NCI-H345 treated with DMSO at 0.1 percent for 48 hours (cell line): ENCODE data around the gene RANBP10.

Experiments
- DNase-seq: peaks from one replicate; lab custom pipeline; 2025; ENCODE audit not compliant: unreplicated experiment; lab: John Stamatoyannopoulos, UW

RANBP10 gene

DNA sequence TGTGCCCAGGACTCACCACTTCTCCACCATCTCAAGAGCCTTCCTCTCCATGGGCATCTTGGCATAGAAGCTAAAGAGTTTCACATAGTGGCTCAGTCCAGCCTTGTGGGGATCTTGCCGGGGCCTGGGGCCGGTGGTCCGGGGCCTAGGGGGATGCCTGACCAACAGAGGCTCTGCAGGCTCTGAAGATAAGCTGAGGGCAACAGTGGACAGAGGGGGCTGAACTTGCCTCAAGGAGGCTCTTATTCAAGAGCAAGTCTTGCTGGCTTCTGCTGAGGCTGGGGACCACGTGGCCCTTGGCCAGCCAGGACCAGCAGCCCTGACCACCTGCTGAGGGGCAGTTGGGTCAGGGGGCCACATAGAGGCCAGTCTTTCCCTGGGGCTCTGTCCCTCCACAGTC is 22.3 kb upstream of the RANBP10 start:
- no peak for DNase-seq

DNA sequence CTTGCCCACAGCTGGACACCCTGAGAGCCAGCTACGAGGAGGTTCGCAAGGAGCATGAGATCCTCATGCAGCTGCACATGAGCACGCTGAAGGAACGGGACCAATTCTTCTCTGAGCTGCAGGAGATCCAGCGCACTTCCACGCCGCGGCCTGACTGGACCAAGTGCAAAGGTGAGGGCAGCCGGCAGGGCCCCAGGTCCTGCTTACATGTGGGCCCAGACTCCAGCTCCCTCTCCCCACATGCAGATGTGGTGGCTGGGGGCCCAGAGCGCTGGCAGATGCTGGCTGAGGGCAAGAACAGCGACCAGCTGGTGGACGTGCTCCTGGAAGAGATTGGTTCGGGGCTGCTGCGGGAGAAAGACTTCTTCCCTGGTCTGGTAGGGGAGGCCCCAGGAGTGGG is 19.5 kb upstream of the RANBP10 start:
- DNase-seq, result no peak

DNA sequence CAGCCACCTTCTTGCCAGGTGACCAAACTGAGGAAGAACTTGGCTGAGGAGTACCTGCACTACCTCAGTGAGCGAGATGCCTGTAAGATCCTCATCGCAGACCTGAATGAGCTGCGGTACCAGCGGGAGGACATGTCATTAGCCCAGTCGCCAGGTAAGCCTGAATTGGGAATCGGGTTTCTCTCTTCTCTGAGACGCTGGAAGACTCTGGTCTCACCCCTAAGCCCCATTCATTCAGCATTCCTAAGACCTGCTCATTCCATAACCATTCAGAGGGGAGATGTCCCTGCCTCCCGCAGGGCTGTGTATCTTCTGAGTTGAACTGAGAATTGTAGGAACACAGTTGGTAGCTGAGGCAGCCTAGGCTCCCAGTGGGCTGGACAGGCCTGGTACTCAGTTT is 18.8 kb upstream of the RANBP10 start:
- no peak for DNase-seq

DNA sequence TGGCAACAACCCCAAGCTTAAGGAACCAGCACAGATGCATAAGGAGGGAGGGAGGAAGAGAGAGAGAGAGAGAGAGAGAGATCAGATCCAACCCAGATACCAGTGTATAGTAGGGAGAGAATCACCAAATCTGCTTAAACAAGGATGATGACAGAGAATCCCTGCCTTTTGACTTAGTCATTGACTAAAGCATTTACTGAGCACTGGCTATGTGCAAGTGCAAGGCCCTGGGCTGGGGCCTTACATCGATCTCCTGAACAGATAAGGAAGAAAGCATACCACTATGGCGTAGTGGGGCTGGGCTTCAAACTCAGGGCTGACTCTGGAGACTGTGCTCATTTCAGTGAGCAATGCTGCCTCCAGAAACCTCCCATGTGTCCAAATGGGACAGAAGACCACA is 16.2 kb upstream of the RANBP10 start:
- DNase-seq, result no peak

DNA sequence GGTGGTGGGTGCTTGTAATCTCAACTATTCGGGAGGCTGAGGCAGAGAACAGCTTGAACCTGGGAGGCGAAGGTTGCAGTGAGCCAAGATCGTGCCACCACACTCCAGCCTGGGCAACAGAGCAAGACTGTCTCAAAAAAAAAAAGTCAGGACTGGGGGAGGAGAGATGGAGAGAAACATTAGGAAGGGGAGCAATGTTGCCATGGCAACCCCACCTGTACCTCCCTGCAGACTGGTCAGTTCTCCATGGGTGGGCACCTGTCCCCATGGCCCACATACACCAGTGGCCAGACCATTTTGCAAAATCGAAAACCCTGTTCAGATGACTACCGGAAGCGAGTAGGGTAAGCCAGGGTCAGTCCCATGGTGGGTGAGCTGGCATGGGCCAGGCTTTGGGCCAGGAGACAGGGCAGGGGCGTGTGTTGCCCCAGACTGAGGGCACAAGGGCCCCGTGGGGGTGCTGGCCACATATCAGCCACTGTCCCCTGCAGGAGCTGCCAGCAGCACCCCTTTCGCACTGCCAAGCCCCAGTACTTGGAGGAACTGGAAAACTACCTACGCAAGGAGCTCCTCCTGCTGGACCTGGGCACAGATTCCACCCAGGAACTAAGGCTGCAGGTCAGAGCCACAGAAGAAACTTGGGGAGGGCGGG is 14.4 kb upstream of the RANBP10 start:
- DNase-seq, result no peak

DNA sequence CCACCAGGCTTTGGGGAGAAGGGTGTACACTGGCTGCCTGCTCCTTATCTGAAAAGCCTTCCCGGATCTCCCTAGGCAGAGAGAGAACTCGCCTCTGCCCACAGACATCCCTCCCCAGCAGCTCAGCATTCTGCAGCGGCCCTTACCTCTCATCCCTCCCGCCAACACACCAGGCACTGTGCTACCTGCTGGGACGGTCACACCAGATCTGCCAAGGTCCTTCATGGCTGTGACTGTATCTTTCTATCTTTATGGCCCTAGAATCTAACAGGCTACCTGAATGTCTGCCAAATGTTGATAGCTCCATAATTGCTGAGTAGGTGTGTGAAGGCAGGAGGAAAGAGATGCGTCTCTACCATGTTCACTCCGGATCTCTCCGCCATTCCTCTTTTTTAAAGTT is 8.2 kb upstream of the RANBP10 start:
- DNase-seq, result no peak

DNA sequence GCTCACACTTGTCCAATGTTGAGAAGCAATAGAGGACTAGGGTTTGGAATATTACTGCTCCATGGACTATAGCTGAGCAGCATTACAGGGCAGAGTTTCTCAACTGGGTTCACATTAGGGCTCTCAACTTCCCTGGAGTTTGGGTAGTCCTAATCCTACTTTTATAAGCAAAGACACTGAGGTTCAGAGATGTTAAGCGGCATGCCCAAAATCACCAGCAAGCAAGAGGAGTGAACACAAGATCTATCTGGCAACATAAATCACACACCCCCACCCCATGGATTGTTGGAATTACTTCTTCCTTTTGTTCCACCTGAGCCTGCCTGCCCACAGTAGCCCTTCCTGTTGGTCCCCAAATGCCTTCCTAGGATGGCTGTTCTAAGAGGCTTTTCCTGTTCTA is 5.5 kb upstream of the RANBP10 start:
- DNase-seq, result no peak

DNA sequence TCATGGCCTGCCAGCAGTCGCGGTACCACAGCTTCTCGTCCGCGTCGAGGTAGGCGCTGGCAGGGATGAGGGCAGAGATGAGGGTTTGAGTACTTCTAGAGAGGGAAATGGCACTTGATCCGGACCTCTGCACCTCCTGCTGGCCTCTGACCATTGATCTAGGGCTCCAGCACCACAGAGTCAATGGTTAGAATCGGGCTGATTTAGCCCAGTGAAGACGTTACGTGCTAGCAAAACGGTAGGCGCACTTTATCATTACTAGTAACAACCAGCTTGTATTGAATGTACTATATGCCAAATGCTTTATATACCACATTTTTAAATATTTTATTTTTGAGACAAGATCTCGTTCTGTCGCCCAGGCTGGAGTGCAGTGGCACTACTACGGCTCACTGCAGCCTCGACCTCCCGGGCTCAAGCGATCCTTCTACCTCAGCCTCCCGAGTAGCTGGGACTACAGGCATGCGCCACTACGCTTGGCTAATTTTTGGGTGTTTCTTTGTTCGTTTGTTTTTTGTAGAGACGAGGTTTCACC is 855 bp upstream of the RANBP10 start:
- DNase-seq, result no peak

DNA sequence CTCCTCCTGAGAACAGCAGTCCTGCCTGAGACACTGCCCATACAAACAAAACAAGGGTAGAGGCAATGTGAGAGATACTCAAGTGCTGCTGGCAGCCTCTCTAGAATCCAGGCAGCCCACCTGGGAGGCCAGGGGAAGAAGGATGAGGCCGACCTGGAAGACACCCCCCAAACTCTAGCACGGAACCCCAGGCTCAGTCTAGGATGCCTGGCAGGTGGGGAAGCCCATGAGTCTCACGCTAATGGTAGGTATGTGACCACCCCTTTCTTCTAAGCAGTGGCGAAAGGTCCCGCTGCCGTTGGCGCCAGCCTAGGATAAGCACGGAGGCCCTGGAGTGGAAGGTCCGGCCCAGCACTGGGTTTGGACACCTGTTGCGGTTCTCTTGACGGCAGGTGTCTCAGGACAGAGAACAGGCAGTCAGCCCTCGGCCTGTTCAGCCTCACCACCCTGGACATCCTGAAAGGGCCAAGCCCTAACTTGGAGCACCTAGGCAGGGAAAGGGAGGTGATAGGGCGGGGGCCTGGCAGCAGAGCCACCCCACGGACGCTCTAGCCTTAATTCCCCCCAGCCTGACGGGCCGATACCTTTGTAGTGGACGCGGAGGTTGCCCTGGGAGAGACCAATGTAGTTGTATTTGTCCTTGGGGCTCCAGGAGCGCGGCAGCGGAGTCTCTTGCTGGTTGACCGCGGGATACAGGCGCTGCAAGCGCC is 487 bp downstream of the RANBP10 start:
- DNase-seq, result no peak

DNA sequence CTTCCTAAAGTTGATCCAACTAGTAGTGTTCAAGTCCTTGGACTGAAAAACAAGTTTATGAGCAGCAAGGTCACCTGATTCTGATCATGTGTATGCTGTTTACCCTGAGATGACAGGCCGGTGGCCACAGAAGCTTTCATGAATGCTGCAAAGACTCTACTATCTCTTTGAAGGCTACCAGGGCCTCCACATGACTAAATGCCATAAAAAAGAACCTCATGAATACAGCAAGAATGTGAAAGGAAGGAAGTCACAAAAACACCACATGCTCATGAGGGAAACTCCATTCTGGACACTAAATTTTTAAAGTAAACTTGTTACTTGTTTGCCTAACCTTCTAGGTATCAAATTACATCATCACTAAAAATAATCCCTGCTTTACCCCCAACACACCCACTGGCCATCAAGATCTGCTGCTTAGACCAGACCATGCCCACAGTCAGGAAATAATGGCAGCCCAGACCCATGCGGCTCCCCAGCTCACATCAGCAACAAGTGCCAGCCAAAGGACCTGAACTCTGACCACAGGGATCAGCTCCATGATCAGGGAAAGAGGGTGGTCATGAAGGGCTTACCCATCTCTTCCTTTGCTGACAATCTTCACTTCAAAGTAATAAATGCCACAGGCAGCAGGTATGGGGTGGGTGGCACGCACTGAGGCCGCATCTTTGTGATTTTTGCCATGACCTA is 1.4 kb downstream of the RANBP10 start:
- no peak for DNase-seq

DNA sequence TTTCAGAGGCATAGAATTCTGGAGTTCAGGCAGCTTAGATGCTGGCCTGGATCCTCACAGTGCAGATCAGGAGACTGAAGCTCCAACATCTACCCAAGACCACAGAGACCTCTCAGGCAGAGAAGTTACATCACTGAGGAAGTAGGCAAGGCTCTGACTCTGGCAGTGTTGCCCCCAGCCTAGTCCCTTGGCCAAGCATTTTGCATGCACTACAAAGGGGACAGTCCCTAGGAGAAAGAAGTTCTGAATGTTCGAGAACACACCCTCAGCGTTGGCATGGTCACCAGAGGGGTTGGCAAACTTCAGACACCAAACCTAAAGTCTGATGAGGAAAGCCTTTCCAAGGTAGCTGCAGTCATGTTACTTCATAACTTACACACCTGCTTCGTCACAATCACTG is 2.5 kb downstream of the RANBP10 start:
- DNase-seq, result no peak

DNA sequence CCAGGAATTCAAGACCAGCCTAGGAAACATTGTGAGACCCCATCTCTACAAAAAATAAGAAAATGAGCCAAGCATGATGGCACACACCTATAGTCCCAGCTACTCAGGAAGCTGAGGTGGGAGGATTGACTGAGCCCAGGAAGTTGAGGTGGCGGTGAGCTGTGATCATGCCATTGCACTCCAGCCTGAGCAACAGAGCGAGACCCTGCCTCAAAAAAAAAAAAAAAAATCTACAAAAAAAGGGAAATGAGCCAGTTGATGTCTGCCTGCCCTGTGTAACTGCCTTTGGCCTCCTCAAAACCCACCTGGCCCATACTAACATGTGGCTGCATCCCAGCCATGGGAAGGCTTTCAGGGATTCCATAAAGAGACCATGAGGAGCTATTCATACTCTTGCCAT is 4.5 kb downstream of the RANBP10 start:
- no peak for DNase-seq

DNA sequence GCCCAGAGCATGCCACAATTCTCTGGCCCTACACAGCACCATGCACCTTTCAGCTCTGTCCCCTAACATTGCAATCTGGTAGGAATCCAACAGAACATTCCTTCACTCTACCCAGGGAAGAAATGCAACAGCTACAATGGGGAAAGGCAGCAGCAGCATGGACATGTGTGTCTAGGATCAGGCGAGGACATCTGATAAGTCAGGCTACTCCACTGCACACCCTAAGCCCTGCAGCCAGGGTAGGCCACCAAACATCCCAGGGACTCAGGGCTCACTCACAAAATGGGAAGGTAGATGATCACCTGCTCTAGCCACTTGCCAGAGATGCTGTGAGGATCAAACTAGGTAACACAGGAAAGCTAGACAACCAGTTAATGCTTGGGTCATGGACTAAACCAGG is 5.1 kb downstream of the RANBP10 start:
- DNase-seq, result no peak

DNA sequence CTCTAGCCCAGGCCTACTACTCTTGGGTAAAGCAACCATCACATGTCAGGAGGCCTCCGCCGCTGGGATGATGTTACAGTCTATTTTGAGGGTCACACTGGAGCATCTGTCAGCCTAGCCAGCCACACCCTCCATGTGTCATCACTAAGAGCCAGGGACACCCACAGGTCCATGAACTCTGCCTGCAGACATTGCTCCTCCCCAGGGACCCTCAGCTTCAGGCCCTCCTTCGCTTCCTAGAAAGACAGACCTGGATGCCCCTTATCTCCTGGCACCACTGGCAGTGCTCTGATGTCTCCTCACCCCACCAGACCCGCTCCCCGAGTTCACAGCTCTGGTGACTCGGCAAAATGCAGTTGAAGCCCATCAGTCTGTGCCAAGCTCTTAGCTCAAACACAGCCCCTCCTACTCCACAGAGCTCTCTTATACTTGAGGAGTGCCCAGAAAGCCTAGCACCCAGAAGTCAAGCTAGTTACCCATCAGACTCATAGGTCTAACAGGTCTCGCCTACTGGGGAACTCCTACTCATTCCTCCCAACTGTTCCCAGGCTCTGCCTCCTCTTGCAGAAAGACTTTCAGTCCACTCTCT is 5.9 kb downstream of the RANBP10 start:
- DNase-seq, result no peak

DNA sequence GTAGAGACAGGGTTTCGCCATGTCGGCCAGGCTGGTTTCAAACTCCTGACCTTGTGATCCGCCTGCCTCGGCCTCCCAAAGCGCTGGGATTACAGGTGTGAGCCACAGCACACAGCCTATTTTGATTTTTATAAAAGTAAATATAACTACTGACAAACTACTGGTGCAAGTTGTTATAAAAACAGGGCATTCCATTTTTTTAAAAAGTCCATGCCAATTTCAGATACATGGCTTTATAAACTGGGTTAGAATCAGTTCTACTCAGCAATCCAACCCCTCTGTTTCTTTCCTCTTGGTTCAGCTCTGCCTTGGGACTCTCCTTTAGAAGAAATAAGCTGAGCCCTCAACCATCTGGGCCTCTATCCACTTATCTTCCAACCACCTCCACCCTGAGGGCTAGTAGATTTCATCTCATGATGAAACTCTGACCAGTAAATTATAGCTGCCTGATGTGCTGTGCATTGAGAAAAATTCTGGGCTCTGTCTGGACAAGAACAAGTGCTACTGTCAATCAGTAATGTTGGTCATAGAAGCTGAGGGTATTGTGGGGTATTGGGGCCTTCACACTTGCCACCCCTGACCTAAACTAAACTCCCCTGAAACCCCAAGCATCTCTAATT is 10.2 kb downstream of the RANBP10 start:
- no peak for DNase-seq

DNA sequence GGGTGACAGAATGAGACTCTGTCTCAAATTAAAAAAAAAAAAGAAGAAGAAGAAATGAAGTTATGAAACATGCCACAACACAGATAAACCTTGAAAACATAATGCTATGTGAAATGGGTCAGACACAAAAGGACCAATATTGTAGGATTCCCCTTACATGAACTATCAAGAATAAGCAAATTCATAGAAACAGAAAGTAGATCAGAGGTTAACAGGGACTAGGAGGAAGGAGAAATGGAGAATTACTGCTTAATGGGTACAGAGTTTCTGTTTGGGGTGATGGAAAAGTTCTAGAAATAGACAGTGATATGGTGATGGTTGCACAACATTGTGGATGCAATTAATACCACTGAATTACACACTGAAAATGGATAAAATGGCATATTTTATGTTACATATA is 16.3 kb downstream of the RANBP10 start:
- DNase-seq, result no peak

DNA sequence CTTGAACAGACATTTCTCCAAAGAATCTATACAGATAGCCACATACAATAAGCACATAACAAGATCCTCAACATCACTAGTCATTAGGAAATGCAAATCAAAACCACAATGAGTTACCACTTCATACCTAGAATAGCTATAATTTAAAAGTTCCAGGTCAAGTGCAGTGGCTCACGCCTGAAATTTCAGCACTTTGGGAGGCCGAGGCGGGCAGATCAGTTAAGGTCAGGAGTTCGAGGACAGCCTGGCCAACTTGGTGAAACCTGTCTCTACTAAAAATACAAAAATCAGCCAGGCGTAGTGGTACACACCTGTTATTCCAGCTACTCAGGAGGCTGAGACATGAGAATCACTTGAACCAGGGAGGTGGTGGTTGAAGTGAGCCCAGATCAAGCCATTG is 19.9 kb downstream of the RANBP10 start:
- no peak for DNase-seq

DNA sequence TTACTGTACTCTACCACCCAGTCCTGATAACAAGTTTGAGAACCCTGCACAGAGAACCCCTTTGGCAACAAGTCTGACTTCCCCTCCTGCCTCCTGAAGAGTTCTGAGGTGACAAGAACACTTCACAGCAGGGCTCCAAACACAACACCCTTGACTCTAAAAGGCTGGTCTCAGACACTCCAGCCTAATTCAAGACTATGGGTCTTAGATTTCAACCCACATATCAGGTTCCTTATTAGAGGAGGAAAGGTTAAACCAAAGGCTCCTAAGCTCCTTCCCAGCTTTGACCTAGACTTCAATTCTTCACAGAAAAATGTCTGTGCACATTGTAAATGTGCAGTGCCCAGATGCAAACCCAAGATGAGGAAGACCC is 23.0 kb downstream of the RANBP10 start:
- no peak for DNase-seq

DNA sequence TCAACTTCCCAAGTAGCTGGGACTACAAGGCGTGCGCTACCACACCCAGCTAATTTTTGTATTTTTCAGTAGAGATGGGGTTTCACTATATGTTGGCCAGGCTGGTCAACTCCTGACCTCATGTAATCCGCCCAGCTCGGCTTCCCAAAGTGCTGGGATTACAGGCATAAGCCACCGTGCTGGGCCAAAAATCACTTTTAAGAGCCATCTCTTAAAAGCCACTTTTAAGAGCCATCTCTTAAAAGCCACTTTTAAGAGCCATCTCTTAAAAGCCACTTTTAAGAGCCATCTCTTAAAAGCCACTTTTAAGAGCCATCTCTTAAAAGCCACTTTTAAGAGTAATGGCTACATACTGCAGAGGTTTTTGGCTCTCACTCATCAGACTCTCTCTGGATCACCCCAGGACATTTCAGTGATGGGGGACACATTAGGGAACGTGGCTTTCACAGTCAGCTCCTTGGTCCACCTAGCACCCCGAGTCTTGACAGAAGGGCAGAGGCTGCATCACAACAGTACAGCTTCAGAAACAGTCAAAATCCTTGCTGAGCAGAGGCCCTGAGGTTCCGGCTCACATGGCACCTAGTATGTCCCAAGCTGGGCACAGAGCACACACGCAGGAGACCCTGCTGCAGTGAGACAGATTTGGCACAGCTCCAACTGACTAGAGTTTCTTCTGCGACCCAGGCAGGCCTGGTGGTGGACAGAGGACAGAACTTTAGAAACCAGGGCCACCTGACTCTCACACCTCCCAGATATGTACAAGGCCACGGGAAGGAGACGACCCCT is 23.6 kb downstream of the RANBP10 start:
- DNase-seq, result peak; percentile 2

DNA sequence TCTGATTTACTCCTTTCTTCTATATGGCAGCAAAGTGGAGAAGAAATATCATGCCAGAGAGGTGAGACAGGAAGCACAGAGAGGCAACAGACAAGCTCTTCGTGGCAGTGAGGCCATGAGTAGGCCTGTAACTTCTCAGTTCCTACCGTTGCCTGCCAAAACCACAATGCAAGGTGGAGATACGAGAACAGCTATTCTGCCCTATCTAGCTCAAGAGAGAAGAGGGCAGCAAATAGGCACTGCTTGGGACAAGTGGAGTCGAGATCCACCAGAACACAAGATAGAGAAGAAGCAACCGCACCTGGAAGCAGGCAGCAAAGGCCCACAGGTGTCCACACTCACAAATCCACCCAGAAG is 24.8 kb downstream of the RANBP10 start:
- DNase-seq, result no peak
